AML-193 (cell line): ENCODE data around the gene TRIM39.
"Not testable (repeated sequence)": the region's sequence is repeated elsewhere in the genome, so short reads cannot be mapped to it uniquely, and the experiment has no call there.

Source experiments
- DNase-seq, 2 experiments: peaks; one replicate each; lab custom pipeline; 2025; lab: John Stamatoyannopoulos, UW

Gene TRIM39

GRCh38 chr6:30363459-30363858 lies 36.7 kb downstream of the TRIM39 start:
- DNase-seq, result no peak

GRCh38 chr6:30364591-30364990 lies 37.9 kb downstream of the TRIM39 start:
- DNase-seq, result peak in 1 of 2 experiments; percentile 25

- DNase-seq, result not testable (repeated sequence)
These were observed 42.6 kb downstream of the TRIM39 start for GRCh38 chr6:30369280-30369679.

- DNase-seq, result peak in 1 of 2 experiments; percentile 6
These were observed 51.7 kb downstream of the TRIM39 start for GRCh38 chr6:30378290-30378937.

- no peak for DNase-seq
These were observed 53.7 kb downstream of the TRIM39 start for GRCh38 chr6:30380464-30380863.

GRCh38 chr6:30386166-30386565 lies 59.4 kb downstream of the TRIM39 start:
- no peak for DNase-seq

GRCh38 chr6:30391240-30391639 lies 64.5 kb downstream of the TRIM39 start:
- DNase-seq, result no peak
